GM12892 (cell line): Measurements from ENCODE around the gene ERC1.

Experiments used
- POLR2A ChIP-seq: IDR thresholded peaks from 2 replicates; pipeline ENCODE4 v1.6.1; 2011; ENCODE audit warnings: low read depth, low read length, control low read depth
- POLR2AphosphoS5 ChIP-seq: IDR thresholded peaks from 2 replicates; pipeline ENCODE4 v1.6.1; 2011; ENCODE audit warnings: low read depth, low read length, control low read depth

DNA sequence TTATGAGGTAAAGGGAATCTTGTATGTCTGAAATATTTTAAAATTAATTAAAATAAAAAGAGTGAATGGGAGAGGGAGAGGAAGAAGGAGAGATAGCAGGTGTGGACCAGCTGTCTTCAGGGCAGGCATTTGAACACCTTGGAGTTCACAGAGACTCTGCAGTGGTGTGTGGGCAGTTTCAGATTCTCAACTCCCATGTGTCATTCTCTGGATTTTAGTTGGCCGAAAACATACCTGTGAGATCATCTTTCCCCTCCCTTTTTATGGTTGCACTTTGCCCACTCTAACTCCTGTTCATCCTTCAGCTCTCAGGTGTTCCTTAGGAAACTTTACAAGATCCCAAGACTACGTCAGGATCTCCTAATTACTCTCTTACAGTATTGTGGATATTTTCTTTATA, 108.1 kb downstream of the ERC1 start:
- TF ChIP-seq POLR2A (no peak), POLR2AphosphoS5 (no peak)
